ENCODE measurements around the gene KRT39.
A peak's percentile ranks its signal among the peaks of the same experiment; 100 is the strongest.

The KRT39 gene

DNA sequence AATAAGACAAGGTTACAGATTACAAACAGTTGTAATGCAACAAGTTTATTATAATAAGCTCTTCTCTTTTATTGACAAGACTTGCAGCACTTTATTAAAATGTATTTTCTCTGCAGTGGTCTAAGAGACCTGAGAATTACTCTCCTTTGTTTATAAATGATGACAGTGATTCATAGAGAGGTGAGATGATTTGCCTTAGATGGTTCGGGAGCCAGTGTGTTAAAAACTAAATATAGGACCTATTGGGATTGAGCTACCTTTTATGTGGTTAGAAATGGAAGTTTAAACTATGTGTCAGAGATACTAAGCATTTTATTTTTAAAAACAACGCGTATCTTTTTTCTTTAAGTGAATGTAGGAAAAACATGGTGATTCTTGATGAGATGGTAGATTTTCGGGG lies 30.1 kb upstream of the KRT39 start:
- no peak for TF ChIP-seq POLR2A (IDR thresholded peaks at IDR 0.05; ENCODE audit: low read depth, low read length)
- FAIRE-seq (peak; percentile 15), DNase-seq (ENCODE audit: insufficient read length, low spot score) (no peak)

DNA sequence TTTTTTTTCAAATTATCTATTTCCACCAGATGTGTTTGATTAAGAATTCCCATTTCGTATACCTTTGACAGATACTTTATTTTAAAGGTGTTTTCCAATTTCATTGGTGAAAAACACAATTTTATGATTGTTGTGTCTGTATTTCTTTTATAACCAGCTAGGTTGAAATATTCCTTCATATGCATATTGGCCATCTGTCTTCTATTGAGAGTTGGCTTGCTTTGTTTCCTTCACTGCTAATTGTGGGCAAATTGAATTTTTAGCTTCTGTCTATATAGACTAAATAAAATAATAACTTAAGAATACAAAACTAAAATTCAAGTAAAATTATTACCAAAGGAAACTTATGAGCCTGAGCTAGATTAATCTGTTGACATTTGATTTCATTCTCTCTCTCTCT lies 28.4 kb upstream of the KRT39 start:
- DNase-seq (ENCODE audit: insufficient read length, low spot score) = no peak
- no peak for FAIRE-seq
- no peak for TF ChIP-seq POLR2A (IDR thresholded peaks at IDR 0.05; ENCODE audit: low read depth, low read length)

DNA sequence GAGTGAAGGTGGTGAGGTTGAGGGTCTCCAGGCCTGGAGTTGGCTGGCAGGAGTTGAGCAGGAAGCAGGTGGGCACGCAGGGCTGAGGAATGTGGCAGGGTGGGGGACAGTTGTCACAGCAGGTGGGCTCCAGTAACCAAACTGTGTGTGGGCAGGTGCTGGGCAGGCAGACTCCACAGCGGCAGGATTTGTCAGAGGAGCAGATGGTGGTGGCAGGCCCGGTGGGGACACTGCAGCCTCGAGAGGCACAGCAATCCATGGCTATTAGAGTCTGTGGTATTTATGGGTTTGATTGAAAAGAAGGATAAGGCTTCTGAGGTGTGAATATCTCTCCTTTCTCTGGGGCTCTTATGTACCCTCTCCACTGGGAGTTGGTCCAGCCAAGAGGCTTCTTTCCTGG lies 27.1 kb upstream of the KRT39 start, which contains the start of gene KRTAP3-3:
KRTAP3-3 (minus strand) TSS at position 326 of the 400 bp plus-strand sequence; CDS start at position 259, 67 bp downstream.
- TF ChIP-seq POLR2A (IDR thresholded peaks at IDR 0.05; ENCODE audit: low read depth, low read length) = no peak
- FAIRE-seq (no peak), DNase-seq (ENCODE audit: insufficient read length, low spot score) (no peak)

DNA sequence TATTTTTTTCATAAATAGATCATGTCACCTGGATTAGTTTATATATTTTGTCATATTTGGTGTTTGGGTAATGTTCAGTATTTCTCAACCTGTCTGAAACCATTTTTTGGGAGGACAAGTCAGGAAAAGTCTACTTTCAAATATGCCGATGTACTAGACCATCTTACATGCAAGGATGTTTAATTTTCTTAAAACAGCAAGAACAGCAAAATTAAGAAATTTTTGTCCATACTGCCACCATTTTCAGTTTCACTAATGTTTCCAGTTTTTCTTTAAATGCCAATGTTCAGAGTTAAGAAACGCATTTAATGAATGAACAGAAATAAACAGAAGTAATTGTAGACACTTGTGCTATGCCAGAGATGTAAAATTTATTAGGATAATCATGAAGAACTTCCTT lies 26.3 kb upstream of the KRT39 start:
- DNase-seq (ENCODE audit: insufficient read length, low spot score) (no peak), FAIRE-seq (no peak)
- no peak for TF ChIP-seq POLR2A (IDR thresholded peaks at IDR 0.05; ENCODE audit: low read depth, low read length)

DNA sequence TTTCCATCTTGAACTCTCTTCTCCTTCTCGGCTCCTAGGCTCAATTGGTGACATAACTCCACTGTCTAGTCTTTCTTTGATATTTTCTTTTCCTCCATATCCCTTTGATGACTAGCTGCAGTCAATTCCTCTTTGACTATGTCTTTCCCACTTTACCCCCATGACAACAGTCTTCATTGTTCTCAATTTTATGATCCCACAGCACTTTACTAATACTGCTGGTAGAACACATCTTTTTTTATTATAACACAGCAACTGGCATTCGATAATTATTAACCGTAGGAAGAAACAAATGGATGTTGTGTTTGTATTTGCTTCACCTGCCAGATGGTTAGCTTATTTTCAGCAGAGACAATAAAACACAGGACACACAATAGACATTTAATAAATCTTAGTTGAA lies 25.9 kb upstream of the KRT39 start:
- FAIRE-seq = no peak
- TF ChIP-seq POLR2A (IDR thresholded peaks at IDR 0.05; ENCODE audit: low read depth, low read length) = no peak
- DNase-seq (ENCODE audit: insufficient read length, low spot score) = no peak

DNA sequence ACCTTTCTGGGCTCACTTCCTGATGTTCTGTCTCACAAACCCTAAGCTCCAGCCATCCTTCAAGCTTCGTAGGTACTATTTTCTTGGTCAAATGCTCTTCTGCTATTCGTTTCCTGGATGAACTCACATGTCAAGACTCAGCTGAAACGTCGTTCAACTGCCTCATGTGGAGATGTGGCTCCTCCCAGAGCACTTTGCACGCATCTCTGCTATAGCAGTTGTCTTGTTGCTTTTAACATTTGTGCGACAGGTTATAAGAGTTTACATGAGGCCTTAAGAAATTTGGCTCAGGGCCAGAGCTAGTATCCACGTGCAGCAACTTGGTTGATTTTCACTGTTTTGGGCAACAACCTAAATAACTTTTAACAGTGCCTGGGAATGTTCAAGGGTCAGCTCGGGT lies 20.2 kb upstream of the KRT39 start:
- DNase-seq (ENCODE audit: insufficient read length, low spot score) (no peak), FAIRE-seq (no peak)
- TF ChIP-seq POLR2A (IDR thresholded peaks at IDR 0.05; ENCODE audit: low read depth, low read length) = no peak

DNA sequence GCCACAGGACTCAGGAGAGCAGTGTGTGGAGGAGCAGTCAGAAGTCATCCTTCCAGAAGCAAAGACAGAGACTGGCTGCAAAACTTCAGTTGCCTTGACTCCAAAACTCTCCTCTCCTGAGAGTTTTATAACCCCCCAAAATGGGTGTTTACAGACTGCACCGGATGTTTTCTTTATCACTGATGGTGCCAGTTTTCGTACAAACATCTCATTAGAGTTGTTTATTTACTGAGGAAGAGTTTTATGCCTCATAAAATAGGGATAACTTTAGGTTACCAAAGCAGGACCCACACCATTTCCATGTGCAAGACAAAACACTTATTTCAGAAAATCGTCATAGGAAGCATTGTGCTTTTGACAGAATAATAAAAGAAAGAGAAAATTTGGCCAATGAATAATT lies 17.5 kb upstream of the KRT39 start, which contains the start of gene KRT40:
KRT40 (minus strand) TSS at position 101 of the 400 bp plus-strand sequence; CDS start at position 48, 53 bp downstream.
- FAIRE-seq = no peak
- TF ChIP-seq POLR2A (IDR thresholded peaks at IDR 0.05; ENCODE audit: low read depth, low read length) = no peak

DNA sequence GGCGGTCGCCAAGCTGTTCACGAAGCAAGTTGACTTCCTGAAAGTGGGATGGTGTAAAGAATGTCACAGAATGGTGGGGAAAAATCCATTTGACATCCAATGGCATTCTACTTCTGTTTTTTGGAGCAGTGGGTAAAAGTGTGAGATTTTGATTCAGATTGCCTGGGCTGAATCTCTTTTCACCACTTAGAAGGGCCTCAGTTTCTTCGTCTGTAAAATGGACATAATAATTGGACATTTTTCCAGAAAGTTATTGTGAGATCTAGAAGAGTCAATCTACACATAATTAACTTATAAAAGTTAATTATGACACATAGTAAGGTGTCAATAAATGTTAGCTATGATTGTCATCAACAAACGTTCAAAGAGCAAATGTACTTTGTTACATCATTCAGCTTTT lies 14.4 kb upstream of the KRT39 start:
- DNase-seq (ENCODE audit: insufficient read length, low spot score) (no peak), FAIRE-seq (no peak)
- TF ChIP-seq POLR2A (IDR thresholded peaks at IDR 0.05; ENCODE audit: low read depth, low read length) = no peak

More for the DNA sequence above, 17.5 kb upstream of the KRT39 start, which contains the start of gene KRT40:
- DNase-seq (ENCODE audit: insufficient read length, low spot score) = no peak

DNA sequence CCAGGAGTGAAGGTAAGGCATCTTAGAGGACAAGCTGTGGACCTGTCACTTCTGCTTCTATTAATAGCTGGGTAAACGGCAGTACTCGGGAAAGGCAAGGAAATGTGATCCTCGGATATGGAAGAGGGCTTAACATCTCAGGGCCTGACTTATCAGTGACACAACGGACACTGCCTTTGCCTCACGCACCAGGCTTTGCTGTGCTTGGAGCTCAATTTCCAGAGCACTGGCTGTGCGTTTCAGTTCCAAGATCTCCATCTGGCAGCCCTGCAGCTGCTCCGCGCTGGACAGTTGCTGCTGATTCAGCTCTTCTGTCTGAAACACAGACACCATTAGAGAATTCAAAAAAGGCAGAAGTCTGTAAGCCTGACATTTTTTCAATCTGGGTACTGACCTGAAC lies 13.8 kb upstream of the KRT39 start:
- FAIRE-seq = no peak
- no peak for TF ChIP-seq POLR2A (IDR thresholded peaks at IDR 0.05; ENCODE audit: low read depth, low read length)
- DNase-seq (ENCODE audit: insufficient read length, low spot score) = no peak

DNA sequence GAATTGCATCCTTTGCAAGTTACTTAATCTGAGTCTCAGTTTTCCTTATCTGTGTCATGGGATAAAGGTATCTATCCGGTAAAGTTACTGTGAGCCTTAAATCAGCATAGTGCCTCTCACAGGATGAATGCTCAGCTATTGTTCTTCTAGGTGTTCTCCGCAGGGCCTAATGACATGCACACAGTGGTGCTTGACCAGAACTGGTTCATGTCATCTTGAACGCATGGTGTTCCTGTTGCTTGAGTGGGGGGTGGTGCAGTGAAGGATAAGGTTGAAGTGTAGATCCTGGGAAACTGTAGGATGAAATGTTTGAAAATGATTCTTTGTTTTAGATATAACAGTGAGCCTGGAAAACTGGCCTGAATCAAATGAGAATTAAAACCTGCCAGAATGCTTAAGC lies 13.4 kb upstream of the KRT39 start:
- no peak for TF ChIP-seq POLR2A (IDR thresholded peaks at IDR 0.05; ENCODE audit: low read depth, low read length)
- DNase-seq (ENCODE audit: insufficient read length, low spot score) (no peak), FAIRE-seq (no peak)

DNA sequence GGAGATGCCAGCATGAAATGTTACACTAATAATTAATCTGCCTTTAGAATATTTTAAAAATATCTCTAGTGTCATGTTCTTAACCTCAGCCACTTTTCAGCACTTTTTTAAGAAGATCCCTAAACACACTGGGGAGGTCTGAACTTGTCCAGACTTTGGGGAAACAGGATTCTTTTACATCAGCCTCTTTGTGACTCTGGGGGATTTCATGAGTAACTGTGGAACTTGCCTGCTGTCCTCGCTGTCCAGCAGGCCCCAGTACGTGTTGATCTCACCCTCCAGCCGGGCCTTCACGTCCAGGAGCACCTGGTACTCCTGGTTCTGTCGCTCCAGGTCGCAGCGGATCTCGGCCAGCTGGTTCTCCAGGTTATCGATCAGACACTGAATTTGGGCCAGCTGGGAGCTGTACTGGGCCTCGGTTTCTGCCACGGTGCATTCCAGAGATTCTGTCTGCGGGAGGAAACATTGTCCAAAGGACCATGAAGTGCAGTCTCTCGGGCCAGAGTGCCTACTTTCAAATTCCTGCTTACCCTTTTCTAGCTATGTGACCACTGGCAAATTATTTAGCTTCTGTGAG lies 11.9 kb upstream of the KRT39 start:
- no peak for TF ChIP-seq POLR2A (IDR thresholded peaks at IDR 0.05; ENCODE audit: low read depth, low read length)
- DNase-seq (ENCODE audit: insufficient read length, low spot score) (no peak), FAIRE-seq (no peak)

DNA sequence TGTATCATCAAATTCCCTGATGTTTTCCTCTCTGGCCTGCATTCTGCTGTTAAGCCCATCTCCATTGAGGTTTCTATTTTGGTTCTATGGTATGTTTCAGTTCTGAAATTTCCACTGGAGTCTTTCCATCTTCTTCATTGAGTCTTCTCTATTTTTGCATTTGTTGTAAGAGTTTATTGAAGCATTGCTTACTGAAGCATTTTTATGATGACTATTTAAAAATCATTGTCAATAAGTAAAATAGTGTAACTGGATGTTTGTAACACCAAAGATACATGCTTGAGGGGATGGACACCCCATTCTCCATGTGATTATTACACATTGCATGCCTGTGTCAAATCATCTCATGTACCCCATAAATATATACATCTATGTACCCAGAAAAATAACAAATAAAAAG lies 8.8 kb upstream of the KRT39 start:
- DNase-seq (ENCODE audit: insufficient read length, low spot score) (no peak), FAIRE-seq (no peak)
- TF ChIP-seq POLR2A (IDR thresholded peaks at IDR 0.05; ENCODE audit: low read depth, low read length) = no peak

DNA sequence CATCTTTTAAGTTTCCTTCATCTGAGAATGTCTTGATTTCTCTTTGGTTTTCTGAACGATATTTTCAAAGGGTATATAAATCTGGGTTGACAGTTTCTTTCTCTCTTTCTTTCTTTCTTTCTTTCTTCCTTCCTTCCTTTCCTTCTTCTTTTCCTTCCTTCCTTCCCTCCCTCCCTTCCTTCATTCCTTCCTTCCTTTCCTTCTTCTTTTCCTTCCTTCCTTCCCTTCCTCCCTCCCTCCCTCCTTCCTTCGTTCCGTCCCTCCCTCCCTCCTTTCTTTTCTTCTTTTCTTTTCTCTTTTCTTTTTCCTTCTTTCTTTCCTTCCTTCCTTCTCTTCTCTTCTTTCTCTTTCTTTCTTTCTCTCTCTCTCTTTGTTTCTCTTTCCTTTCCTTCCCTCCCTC lies 7.6 kb upstream of the KRT39 start:
- TF ChIP-seq POLR2A (IDR thresholded peaks at IDR 0.05; ENCODE audit: low read depth, low read length) = no peak
- no peak for DNase-seq (ENCODE audit: insufficient read length, low spot score)
- no peak for FAIRE-seq

DNA sequence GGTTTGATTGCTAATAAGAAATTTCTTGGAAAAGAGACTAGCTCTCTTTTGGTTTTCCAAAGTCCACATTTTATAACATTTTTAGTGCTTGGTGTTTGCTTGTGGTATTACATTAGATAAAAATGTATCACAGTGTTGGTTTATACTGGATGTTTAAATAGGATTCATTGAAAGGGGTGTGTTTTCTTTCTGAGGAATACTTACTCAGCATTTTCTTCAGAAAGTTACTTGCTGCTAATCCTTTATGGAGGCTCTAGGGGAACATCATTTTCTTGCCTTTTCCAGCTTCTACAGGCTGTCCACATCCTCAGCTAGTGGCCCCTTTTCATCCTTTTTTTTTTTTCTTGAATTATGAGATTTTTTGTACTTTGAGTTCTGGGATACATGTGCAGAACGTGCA lies 834 bp upstream of the KRT39 start:
- TF ChIP-seq POLR2A (IDR thresholded peaks at IDR 0.05; ENCODE audit: low read depth, low read length) = no peak
- no peak for FAIRE-seq
- DNase-seq (ENCODE audit: insufficient read length, low spot score) = no peak

DNA sequence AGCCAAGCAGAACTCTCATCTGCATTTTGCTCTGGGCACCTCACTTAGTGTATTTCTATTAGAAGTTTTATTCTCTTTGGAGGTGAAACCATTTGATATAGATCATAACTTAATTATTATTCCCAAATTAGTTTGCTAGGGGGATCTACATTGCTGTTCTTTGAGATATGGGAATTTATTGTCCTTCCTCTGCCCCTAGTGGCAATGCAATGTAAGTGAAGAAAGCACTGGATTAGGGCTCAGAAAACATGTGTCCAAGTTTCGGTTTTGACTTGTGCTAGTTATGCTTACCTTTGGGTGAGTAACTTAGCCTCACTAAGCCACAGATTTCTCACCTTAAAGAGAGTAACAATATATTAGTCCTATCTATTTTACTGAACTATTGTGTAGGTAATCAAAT lies 2.9 kb downstream of the KRT39 start:
- no peak for TF ChIP-seq POLR2A (IDR thresholded peaks at IDR 0.05; ENCODE audit: low read depth, low read length)
- peak; percentile 15 for DNase-seq (ENCODE audit: insufficient read length, low spot score)
- no peak for FAIRE-seq
